ENCODE data around the gene CLMN. TPM values are rescaled to one million over a fixed set of nuclear protein-coding genes. Genes with fewer than 3 reads are reported as not detected.

CLMN gene
- total RNA-seq, 1 experiment from 2014 or later = 0.71 TPM

DNA sequence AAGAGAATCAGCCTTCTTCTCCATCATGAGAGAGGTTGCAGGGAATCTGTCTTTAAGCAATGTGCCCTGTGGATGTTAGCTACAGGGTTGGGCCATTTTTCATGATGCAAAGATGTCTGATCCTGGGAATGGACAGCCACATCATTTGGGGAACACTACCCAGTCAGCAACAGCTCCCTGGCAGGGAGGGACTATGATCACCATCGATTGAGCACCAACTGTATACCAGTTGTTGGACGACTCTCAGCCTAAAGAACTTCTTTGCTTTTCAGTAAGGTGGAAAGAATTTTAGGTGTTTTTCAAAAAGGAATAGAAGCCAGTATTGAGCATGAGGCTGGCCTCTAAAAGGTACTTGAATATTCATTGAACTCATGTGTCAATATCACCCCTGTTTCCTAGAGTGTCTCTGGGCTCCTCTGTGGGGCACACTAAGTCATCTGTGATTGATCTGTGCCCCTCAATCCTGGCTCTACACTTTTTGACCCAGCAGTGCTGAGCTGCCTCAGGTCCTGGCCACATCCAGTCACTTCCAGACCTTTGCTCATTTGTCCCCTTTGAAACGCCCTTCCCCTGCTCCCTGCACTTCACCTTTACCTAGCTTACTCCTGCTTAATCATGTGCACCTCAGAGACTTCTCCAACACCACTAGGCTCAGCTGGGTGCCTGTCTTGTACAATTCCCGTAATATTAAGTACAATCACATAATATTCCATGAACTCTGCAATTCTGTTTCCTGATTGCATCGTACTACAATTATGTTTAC lies 2.2 kb upstream of the CLMN start:
- no peak for DNase-seq (ENCODE audit: low read depth)

DNA sequence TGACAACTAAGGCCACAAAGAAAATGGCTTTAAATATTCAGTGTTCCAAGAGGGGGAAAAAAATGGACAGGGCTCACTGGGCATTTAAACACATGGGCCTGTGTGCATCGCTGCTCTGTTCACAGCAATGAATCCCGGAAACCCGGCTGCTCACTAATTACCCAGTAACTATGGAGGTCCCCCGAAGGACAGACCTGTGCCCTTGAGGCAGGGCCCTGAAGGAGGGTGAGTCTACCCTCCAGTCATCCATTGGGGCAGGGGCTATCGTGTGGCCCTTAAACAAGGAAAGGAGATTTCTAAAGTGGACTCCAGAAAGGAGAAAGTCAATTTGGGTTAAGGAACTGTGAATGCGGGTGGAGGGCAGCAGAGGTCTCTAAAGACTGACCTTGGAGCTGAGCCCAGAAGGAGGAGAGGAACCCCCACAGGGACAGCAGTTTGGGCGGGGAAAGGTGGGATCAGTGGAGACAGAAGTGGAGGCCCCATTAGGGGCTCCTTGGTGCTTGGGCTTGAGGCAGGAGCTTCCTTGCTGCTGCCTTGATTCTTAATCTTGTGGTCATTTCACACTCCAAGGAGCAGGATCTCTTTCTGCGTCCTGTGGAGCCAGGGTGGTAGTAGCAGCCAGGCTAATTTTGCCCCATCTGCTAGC lies 1.4 kb upstream of the CLMN start:
- DNase-seq (ENCODE audit: low read depth) = no peak

GRCh38 chr14:95320078-95320895 lies 579 bp upstream of the CLMN start:
- no peak for DNase-seq (ENCODE audit: low read depth)

GRCh38 chr14:95318399-95319311 lies 1.1 kb downstream of the CLMN start:
- no peak for DNase-seq (ENCODE audit: low read depth)

DNA sequence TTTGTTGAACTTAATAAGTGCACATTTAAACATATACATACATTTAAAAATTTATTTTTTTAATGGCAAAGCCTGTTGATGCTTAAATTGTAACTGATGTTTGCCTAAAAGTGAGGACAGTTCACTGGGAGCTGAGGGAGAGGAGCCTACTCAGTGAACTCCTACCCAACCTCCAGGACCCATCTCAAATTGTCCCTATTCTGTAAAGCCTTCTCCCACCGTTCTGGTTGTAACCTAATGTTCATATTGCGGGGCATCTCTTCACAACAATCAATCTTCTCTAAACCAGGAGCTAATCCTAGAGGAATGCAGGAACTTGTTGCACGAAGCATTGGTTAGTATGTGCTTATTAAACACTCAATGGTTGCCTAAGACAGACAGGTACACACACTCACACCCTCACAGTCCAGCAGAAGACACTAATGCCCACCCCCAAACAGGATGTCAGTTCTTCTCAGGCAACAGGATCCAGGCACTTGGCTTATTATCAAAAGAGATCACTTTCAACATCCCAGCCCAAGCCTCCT lies 1.8 kb downstream of the CLMN start:
- no peak for DNase-seq (ENCODE audit: low read depth)

DNA sequence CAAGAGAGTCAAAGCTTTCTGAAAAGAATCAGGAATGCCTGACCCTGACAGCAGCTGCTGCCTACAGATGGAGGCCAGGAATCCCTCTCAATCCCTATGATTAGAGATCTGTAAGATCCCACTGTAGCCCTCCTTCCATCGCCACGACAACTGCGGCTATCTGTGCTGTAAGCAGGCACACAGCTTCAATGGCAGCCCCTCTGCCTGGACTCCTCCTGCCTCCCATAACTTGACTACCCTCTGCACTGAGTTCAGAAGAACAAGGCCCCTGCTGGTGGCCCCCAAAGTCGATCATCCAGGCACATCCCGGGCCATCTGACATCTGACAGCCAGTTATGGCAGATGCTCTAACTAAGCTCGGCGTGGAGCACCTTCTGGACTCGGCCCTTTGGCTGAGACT lies 2.9 kb downstream of the CLMN start:
- DNase-seq (ENCODE audit: low read depth) = no peak

DNA sequence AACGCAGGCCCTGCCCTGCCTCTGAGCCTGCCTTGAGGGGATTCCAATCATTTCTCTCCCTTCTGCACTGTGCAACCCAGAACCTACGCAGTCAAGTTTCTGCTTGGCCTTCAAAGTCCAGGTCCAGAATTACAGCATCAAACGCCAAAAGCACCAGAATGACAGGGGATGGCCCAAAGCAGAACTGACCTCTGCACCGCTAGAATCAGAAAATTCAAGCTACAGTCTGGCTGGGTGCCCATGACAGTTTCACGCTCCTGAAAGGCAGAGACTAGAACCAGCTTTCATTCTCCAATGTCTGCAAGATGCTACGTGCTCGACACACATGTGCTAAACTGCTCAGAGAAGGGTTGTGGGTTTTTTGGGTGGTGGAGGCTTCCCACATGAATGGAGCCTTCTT lies 4.1 kb downstream of the CLMN start:
- DNase-seq (ENCODE audit: low read depth) = no peak

- no peak for DNase-seq (ENCODE audit: low read depth)
Measured at GRCh38 chr14:95315156-95315555, 4.6 kb downstream of the CLMN start.

DNA sequence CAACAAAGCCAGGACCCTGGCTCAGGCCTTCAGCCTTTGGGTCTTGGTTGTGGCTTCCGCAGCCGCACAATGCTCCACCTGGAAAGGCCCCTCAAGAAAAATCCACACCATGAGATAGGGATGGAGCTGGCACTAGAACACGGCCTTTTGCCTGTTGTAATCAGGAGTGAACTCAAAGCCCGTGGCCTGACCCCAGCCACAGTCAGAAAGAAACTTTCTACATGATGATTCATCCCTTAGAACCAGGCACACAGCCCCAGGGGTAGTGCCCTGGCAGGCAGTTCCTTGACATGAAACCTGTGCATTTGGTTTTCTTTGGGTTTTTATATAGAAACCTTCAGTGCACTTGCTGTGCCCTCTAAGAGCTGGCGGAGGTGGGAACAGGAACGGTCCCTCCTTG lies 5.1 kb downstream of the CLMN start:
- peak; percentile 70 for DNase-seq (ENCODE audit: low read depth)

GRCh38 chr14:95313707-95314106 lies 6.0 kb downstream of the CLMN start:
- peak; percentile 46 for DNase-seq (ENCODE audit: low read depth)

- no peak for DNase-seq (ENCODE audit: low read depth)
Measured at GRCh38 chr14:95313190-95313589, 6.5 kb downstream of the CLMN start.

DNA sequence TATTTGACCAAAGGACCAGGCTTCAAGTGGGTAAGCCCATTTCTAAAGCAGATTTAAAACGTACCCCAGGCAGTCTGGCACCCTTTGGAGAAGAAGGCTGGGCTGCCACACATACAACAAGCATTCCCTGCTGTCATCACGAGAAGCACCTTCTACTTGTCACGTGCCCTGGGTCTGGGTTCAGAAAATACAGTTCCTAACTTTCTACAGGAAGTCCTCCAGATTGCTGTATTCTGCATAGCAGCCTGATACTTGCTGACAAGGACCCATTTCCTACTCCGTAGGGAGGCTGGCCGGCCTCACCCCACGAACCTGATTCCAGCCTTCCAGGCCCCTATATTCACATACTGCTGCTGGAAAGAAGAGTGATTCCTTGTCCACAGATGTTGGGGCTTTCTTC lies 7.4 kb downstream of the CLMN start:
- no peak for DNase-seq (ENCODE audit: low read depth)

- peak; percentile 44 for DNase-seq (ENCODE audit: low read depth)
Measured at GRCh38 chr14:95311752-95312151, 8.0 kb downstream of the CLMN start.

- no peak for DNase-seq (ENCODE audit: low read depth)
Measured at GRCh38 chr14:95310635-95311380, 8.9 kb downstream of the CLMN start.

DNA sequence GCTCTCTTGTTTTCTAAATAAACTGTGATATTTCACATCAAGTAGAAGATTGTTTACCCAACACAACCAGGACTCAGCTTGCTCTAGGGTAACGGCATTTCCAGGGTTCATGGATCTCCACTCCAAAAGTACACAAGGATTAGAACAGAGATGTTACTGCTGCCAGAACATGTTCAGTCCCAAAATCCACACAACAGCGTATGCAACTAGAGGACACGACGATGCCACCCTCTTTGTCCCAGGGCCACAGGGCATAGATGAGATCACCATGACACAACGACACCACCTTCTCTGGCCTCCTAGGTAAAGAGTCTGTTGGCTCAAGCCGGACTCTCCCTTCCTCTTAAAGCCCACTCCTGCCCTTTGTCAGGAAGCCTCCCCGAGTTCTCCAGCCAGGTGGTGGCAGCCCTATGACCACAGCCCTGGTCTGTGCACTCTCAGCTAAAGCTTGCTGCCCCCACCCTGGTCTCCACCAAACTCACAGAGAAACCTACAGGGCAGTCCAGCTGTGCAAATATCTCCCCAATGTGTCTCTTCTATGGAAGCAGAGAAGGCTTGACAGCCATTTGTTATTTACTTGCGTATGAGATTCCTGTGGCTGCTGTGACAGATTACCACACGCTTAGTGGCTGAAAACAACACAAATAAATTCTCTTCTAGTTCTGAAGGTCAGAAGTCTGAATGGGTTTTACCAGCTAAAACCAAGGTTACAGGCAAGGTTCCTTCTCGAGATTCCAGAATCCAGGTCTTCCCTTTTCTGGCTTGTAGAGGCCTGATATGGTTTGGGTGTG lies 10.3 kb downstream of the CLMN start:
- no peak for DNase-seq (ENCODE audit: low read depth)

DNA sequence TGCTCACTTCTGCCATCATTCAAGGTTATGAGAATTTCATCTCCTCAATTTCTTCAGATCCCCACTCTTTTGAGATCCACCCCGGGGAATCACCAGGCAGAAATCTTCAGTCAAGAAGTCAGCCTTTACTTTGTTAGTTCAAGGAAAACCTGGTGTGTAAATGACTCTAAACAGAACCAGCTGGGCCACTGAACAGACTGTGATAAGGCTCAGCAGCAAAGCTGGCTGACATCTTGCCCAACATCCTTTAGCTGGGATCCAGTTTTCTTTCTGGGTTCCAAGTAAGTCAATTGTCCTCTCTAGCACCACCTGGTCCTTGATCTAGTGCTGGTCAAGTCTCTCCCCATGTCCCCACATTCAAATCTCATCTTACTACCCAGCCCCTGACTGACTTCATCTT lies 11.6 kb downstream of the CLMN start:
- no peak for DNase-seq (ENCODE audit: low read depth)

GRCh38 chr14:95307402-95308041 lies 12.2 kb downstream of the CLMN start:
- DNase-seq (ENCODE audit: low read depth) = no peak

DNA sequence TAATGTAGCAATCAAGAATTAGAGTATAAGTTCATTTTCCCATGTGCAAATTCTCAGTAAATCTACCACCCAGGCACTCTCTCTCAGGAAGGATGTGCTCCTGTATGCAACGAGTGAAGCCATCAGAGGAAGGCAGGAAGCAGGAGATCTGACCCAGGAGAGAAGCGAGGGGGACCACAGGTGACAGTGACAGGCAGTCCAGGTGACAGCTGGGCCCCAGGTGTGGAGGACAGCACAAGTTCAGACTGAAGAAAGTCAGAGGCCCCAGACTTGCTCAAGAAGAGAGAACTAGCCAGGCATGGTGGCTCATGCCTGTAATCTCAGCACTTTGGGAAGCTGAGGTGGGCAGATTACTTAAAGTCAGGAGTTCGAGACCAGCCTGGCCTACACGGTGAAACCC lies 13.8 kb downstream of the CLMN start:
- no peak for DNase-seq (ENCODE audit: low read depth)

DNA sequence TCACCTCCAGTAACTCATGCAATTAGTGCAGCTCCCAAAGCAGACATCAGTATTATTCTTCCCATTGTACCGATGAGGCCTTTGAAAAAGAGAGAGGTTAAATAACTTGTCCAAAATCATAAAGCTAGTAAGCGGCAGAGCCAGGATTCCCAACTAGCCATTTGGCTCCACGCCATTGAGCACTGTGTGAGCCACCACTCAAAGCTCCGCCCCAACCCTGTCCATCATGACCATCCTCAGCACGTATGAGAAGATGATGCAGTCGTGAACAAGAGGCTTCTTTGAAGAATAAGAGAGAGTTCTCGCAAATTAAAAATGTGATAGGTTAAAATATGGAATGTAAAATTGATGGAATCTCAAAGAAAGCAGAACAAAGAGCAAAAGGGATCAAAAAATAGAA lies 14.6 kb downstream of the CLMN start:
- no peak for DNase-seq (ENCODE audit: low read depth)

Measured in M059J (cell line).